ENCODE measurements around the gene SLC66A1. TPM values are rescaled to one million over a fixed set of nuclear protein-coding genes. Genes with fewer than 3 reads are reported as not detected.

SLC66A1 gene
- 5.6 and 8.1 TPM in 2 replicates for polyA plus RNA-seq (2011; rRNA removed)
- 15.8 and 21.1 TPM in 2 replicates for polyA plus RNA-seq (2012; cell fraction: cytosol; rRNA removed)
- polyA plus RNA-seq (2012; cell fraction: nucleus; rRNA removed) = 22.9 and 26.1 TPM in 2 replicates
- polyA plus RNA-seq (2017; fragmentation: RNase III; extraction: RNeasy Plus Mini Kit Qiagen cat#74134 plus additional on column Dnase treatment) = 11.1 to 12.8 TPM (median 12.6 TPM) in 3 replicates
- polyA minus RNA-seq (2011; rRNA and poly(A)+ RNA removed) = 6.4 TPM in 2 replicates

- ATAC-seq = peak; percentile 88 to 92
- peak within 1 kb of the TSS; percentile 90 for H3K4me2 ChIP-seq
- peak within 1 kb of the TSS; percentile 79 for H3K4me3 ChIP-seq
- H3K4me1 ChIP-seq = peaks cover 17% of the 10 kb centered on the region; the same call in 2 of the 3 replicates
- peak within 1 kb of the TSS; percentile 84 to 94 for H3K27ac ChIP-seq
- H3K9me3 ChIP-seq = no peaks in the 10 kb centered on the region
- FAIRE-seq = no peak
- ChIA-PET POLR2A (interaction anchor here (1.0 kb wide), 1 partner anchor 21 kb away, joined by 3 read pairs; no protein-coding TSS in a partner anchor), CTCF (interaction anchor here (1.5 kb wide), 1 partner anchor 29 kb away, joined by 5 read pairs; no protein-coding TSS in a partner anchor)
- peak; percentile 82 to 87 for DNase-seq (ENCODE audit: low read depth in 1 of 2, low spot score in 1 of 2)
- WGBS (ENCODE audit: missing lambda C conversion rate) = no CpG with 5 or more reads among the region's 105 CpGs
- no peak for TF ChIP-seq CBX8 (IDR thresholded peaks at IDR 0.05)
- TF ChIP-seq HDAC2 (IDR thresholded peaks at IDR 0.05) = no peak
- no peak for TF ChIP-seq EHF (CRISPR knock-in tag; IDR thresholded peaks at IDR 0.05)
- no peak for TF ChIP-seq HEYL (CRISPR knock-in tag; IDR thresholded peaks at IDR 0.05)
- TF ChIP-seq ATOH8 (CRISPR knock-in tag; IDR thresholded peaks at IDR 0.05; ENCODE audit: low read depth) = no peak
- no peak for TF ChIP-seq RAD21 (conservative IDR thresholded peaks at IDR 0.05 in 1 of 2, IDR thresholded peaks at IDR 0.05 in 1 of 2)
- TF ChIP-seq ZSCAN20 (CRISPR knock-in tag; IDR thresholded peaks at IDR 0.05) = no peak
- no peak for TF ChIP-seq BHLHE40 (IDR thresholded peaks at IDR 0.05; ENCODE audit: low read depth, low read length)
- TF ChIP-seq MAFK (IDR thresholded peaks at IDR 0.05; ENCODE audit: partially characterized antibody) = no peak
- TF ChIP-seq ESRRA (IDR thresholded peaks at IDR 0.05; ENCODE audit: borderline replicate concordance, low read length) = no peak
- no peak for TF ChIP-seq MAZ (IDR thresholded peaks at IDR 0.05; ENCODE audit: borderline replicate concordance, low read depth, low read length)
- TF ChIP-seq HMGXB4 (CRISPR knock-in tag; IDR thresholded peaks at IDR 0.05; ENCODE audit: borderline replicate concordance) = no peak
- no peak for TF ChIP-seq KDM1A (IDR thresholded peaks at IDR 0.05; ENCODE audit: low read depth)
- TF ChIP-seq TP53 (CRISPR knock-in tag; IDR thresholded peaks at IDR 0.05) = no peak
- no peak for TF ChIP-seq KDM5A (IDR thresholded peaks at IDR 0.05)
- TF ChIP-seq SMC3 (IDR thresholded peaks at IDR 0.05) = no peak
- TF ChIP-seq RARB (CRISPR knock-in tag; IDR thresholded peaks at IDR 0.05) = no peak
- no peak for TF ChIP-seq MYC (IDR thresholded peaks at IDR 0.05; ENCODE audit: borderline replicate concordance, low read length)
- no peak for TF ChIP-seq CHD4 (IDR thresholded peaks at IDR 0.05; ENCODE audit: borderline replicate concordance)
- no peak for TF ChIP-seq GATA3 (IDR thresholded peaks at IDR 0.05; ENCODE audit: borderline replicate concordance)
- peak; percentile 68 for TF ChIP-seq MAX (IDR thresholded peaks at IDR 0.05)
- no peak for TF ChIP-seq FOXS1 (CRISPR knock-in tag; IDR thresholded peaks at IDR 0.05)
- TF ChIP-seq CBX2 (IDR thresholded peaks at IDR 0.05; ENCODE audit: borderline replicate concordance, low read depth) = no peak
- no peak for TF ChIP-seq NR3C1 (IDR thresholded peaks at IDR 0.05)
- TF ChIP-seq FOSL2 (IDR thresholded peaks at IDR 0.05) = no peak
- TF ChIP-seq FOSL2 (CRISPR knock-in tag; IDR thresholded peaks at IDR 0.05) = peak; percentile 24; the same call in 1 of the 2 replicates
- peak in 1 of 2 experiments; percentile 67; a peak in 2 of 5 replicates for TF ChIP-seq JUN (IDR thresholded peaks at IDR 0.05)
- no peak for TF ChIP-seq EHMT2 (IDR thresholded peaks at IDR 0.05; ENCODE audit: low read depth)
- TF ChIP-seq POLR2AphosphoS2 (conservative IDR thresholded peaks at IDR 0.05; ENCODE audit: low read length) = no peak
- TF ChIP-seq HOXA7 (CRISPR knock-in tag; IDR thresholded peaks at IDR 0.05) = no peak
- no peak for TF ChIP-seq RCOR1 (IDR thresholded peaks at IDR 0.05; ENCODE audit: low read depth, low read length)
- TF ChIP-seq TFCP2L1 (CRISPR knock-in tag; IDR thresholded peaks at IDR 0.05) = 0 out of 2 replicates have a peak, but pooled peaks have one; percentile 47
- no peak for TF ChIP-seq ZFP36 (IDR thresholded peaks at IDR 0.05; ENCODE audit: borderline replicate concordance, partially characterized antibody)
- no peak for TF ChIP-seq RFX5 (IDR thresholded peaks at IDR 0.05)
- no peak for TF ChIP-seq CTCF (IDR thresholded peaks at IDR 0.05)
- TF ChIP-seq E2F6 (IDR thresholded peaks at IDR 0.05; ENCODE audit: borderline replicate concordance, low read depth) = peak; percentile 61
- no peak for TF ChIP-seq SREBF2 (IDR thresholded peaks at IDR 0.05)
These were observed at the start of gene SLC66A1, which contains the start of gene AKR7A2 for GRCh38 chr1:19311931-19312781. SLC66A1 (plus strand) TSS chr1:19312326; CDS start chr1:19317678, 5,352 bp downstream. AKR7A2 (minus strand) TSS chr1:19312144; CDS start chr1:19312124, 20 bp downstream.

Measured in A549 (cell line).